ENCODE results near the gene GPC2. TPM values are rescaled to one million over a fixed set of nuclear protein-coding genes. Genes with fewer than 3 reads are reported as not detected.

The GPC2 gene
- total RNA-seq, 4 donors from 2014 or later, result 0.39 to 3.4 (median 2.0) TPM

DNA sequence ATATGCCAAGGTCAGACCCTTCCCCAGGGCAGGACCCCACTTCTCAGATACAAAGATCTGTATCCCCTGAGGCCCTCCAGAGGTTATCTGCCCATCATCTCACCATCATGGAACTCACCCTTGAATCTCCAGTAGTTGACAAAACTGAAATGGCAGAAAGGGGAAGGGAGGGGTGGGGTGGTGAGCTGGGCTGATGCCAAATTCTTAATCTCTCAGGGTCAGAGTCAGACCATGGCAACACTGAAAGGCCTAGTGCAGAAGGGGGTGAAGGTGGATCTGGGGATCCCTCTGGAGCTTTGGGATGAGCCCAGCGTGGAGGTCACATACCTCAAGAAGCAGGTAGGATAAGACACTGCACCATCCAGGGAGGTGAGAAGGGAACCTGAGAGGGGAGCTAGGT, 54.6 kb downstream of the GPC2 start:
- peaks cover 0 to 68% (median 23%) of the 10 kb centered on the region in 3 donors for H3K4me1 ChIP-seq
- TF ChIP-seq POLR2A (IDR thresholded peaks at IDR 0.05) (no peak), POLR2AphosphoS5 (IDR thresholded peaks at IDR 0.05) (no peak), EP300 (IDR thresholded peaks at IDR 0.05) (no peak)
- TF ChIP-seq, protein P1, sequence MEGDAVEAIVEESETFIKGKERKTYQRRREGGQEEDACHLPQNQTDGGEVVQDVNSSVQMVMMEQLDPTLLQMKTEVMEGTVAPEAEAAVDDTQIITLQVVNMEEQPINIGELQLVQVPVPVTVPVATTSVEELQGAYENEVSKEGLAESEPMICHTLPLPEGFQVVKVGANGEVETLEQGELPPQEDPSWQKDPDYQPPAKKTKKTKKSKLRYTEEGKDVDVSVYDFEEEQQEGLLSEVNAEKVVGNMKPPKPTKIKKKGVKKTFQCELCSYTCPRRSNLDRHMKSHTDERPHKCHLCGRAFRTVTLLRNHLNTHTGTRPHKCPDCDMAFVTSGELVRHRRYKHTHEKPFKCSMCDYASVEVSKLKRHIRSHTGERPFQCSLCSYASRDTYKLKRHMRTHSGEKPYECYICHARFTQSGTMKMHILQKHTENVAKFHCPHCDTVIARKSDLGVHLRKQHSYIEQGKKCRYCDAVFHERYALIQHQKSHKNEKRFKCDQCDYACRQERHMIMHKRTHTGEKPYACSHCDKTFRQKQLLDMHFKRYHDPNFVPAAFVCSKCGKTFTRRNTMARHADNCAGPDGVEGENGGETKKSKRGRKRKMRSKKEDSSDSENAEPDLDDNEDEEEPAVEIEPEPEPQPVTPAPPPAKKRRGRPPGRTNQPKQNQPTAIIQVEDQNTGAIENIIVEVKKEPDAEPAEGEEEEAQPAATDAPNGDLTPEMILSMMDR (IDR thresholded peaks at IDR 0.05), result no peak
- no peak overlapping the region for H3K27ac ChIP-seq
- peaks cover 0 to 27% of the 10 kb centered on the region in 2 donors for H3K36me3 ChIP-seq
- WGBS, 2 donors (ENCODE audit: low coverage in 1 of 2), result 100% methylated on average over 1 of the region's 1 CpG; no CpG with 5 or more reads in 1 of the 2 donors
- ATAC-seq, result no peak
- no peak overlapping the region for H3K4me3 ChIP-seq
- H3K9me3 ChIP-seq, result no peaks in the 10 kb centered on the region
- no peaks in the 10 kb centered on the region for H3K27me3 ChIP-seq

DNA sequence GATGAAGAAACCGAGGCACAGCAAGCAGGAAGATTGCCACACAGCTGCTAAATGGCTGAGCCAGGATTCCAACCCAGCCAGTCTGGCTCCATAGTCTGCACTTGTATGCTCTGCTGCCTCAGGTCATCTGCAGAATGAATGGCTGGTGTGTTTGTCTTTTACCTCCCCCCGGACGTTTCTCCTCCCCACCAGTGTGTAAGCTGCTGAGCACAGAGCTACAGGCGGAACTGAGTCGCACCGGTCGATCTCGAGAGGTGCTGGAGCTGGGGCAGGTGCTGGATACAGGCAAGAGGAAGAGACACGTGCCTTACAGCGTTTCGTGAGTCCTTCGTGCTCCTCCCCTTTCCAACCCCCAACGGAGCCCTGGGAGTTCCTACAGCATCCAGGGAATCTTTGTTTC, 55.1 kb downstream of the GPC2 start:
- peaks cover 0 to 27% of the 10 kb centered on the region in 2 donors for H3K36me3 ChIP-seq
- WGBS, 2 donors (ENCODE audit: low coverage in 1 of 2), result 72% methylated on average over 13 of the region's 13 CpGs; no CpG with 5 or more reads in 1 of the 2 donors
- TF ChIP-seq POLR2A (IDR thresholded peaks at IDR 0.05), result no peak
- no peak for TF ChIP-seq EP300 (IDR thresholded peaks at IDR 0.05)
- TF ChIP-seq POLR2AphosphoS5 (IDR thresholded peaks at IDR 0.05), result no peak
- TF ChIP-seq, protein P1 (IDR thresholded peaks at IDR 0.05), result no peak
- H3K9me3 ChIP-seq, result no peaks in the 10 kb centered on the region
- peaks cover 0 to 67% (median 23%) of the 10 kb centered on the region in 3 donors for H3K4me1 ChIP-seq
- no peak overlapping the region for H3K4me3 ChIP-seq
- no peaks in the 10 kb centered on the region for H3K27me3 ChIP-seq
- no peak for ATAC-seq
- no peak overlapping the region for H3K27ac ChIP-seq

DNA sequence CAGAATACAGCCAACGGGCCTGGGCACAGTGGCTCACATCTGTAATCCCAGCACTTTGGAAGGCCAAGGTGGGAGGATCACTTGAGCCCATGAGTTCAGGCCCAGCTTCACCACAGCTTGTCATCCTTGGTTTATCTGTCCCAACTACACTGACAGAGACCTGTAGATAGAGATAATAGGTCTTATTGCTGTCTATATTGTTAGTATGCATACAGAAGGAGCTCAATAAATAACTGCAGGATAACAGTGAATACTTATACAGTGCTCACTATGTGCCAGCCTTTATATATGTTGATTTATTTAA, 56.5 kb downstream of the GPC2 start:
- Histone ChIP-seq H3K4me1 (peaks cover 0 to 57% (median 16%) of the 10 kb centered on the region in 3 donors), H3K4me3 (peak overlapping the region in 1 of 2 donors; percentile 68), H3K27me3 (no peaks in the 10 kb centered on the region), H3K27ac (peak overlapping the region in 3 of 4 donors; percentile 88 to 91 (median 89)), H3K36me3 (peaks cover 0 to 29% of the 10 kb centered on the region in 2 donors), H3K9me3 (no peaks in the 10 kb centered on the region)
- no peak for TF ChIP-seq POLR2AphosphoS5 (IDR thresholded peaks at IDR 0.05)
- no peak for TF ChIP-seq POLR2A (IDR thresholded peaks at IDR 0.05)
- TF ChIP-seq EP300 (IDR thresholded peaks at IDR 0.05), result no peak
- TF ChIP-seq, protein P1 (IDR thresholded peaks at IDR 0.05), result no peak
- ATAC-seq, result no peak
- WGBS, 2 donors (ENCODE audit: low coverage in 1 of 2), result 0% methylated on average over 1 of the region's 1 CpG; no CpG with 5 or more reads in 1 of the 2 donors

- H3K27me3 ChIP-seq, result no peaks in the 10 kb centered on the region
- ATAC-seq, result peak; percentile 73
- TF ChIP-seq, protein P1 (IDR thresholded peaks at IDR 0.05), result no peak
- TF ChIP-seq POLR2AphosphoS5 (IDR thresholded peaks at IDR 0.05), result no peak
- no peak for TF ChIP-seq POLR2A (IDR thresholded peaks at IDR 0.05)
- no peak for TF ChIP-seq EP300 (IDR thresholded peaks at IDR 0.05)
- H3K36me3 ChIP-seq, result peaks cover 0 to 31% of the 10 kb centered on the region in 2 donors
- 18 to 22% methylated on average over 8 to 11 of the region's 19 CpGs for WGBS, 2 donors (ENCODE audit: low coverage in 1 of 2)
- H3K4me3 ChIP-seq, result peak overlapping the region; percentile 68 to 89
- peak overlapping the region; percentile 58 to 91 (median 88) for H3K27ac ChIP-seq
- peaks cover 0 to 52% (median 14%) of the 10 kb centered on the region in 3 donors for H3K4me1 ChIP-seq
- H3K9me3 ChIP-seq, result no peaks in the 10 kb centered on the region
Observed at GRCh38 chr7:100119970-100120732, 57.0 kb downstream of the GPC2 start.

Other genes starting within 250 kb of the GPC2 start
- under 1 TPM in 1 of 4 donors, not detected in 3; 0.62 TPM for gene GJC3, start 247.8 kb downstream of the GPC2 start, total RNA-seq
- gene AZGP1, start 201.3 kb downstream of the GPC2 start, total RNA-seq, result 100 to 1,000 TPM in 1 of 4 donors, 1 to 10 TPM in 3; 1.5 to 128 (median 4.5) TPM
- 10 to 100 TPM; 31.6 to 35.5 (median 31.7) TPM for gene ZKSCAN1, start 161.8 kb downstream of the GPC2 start, total RNA-seq
- 10 to 100 TPM; 14.0 to 21.9 (median 20.9) TPM for gene ZSCAN21, start 127.6 kb downstream of the GPC2 start, total RNA-seq
- gene ZNF3, start 95.7 kb downstream of the GPC2 start, total RNA-seq, result 10 to 100 TPM; 18.9 to 30.2 (median 20.6) TPM
- gene COPS6, start 88.4 kb downstream of the GPC2 start, total RNA-seq, result 10 to 100 TPM; 40.7 to 83.6 (median 62.9) TPM
- 10 to 100 TPM; 30.7 to 52.0 (median 45.1) TPM for gene MCM7, start 76.0 kb downstream of the GPC2 start, total RNA-seq
- gene AP4M1, start 75.7 kb downstream of the GPC2 start, total RNA-seq, result 10 to 100 TPM; 21.8 to 29.3 (median 24.7) TPM
- gene TAF6, start 58.0 kb downstream of the GPC2 start, total RNA-seq, result 100 to 1,000 TPM in 1 of 4 donors, 10 to 100 TPM in 3; 36.3 to 107 (median 68.7) TPM
- 10 to 100 TPM; 13.0 to 21.0 (median 14.8) TPM for gene CNPY4, start 57.7 kb downstream of the GPC2 start, total RNA-seq
- gene MBLAC1, start 50.4 kb downstream of the GPC2 start, total RNA-seq, result 1 to 10 TPM; 4.8 to 8.1 (median 6.6) TPM
- 100 to 1,000 TPM; 109 to 228 (median 148) TPM for gene LAMTOR4, start 28.5 kb downstream of the GPC2 start, total RNA-seq
- gene TRAPPC14, start 18.7 kb downstream of the GPC2 start, total RNA-seq, result 1 to 10 TPM; 3.0 to 7.8 (median 7.3) TPM
- gene GAL3ST4, start 8.8 kb downstream of the GPC2 start, total RNA-seq, result 1 to 10 TPM; 2.0 to 3.6 (median 2.8) TPM
- gene STAG3, start 537 bp upstream of the GPC2 start, total RNA-seq, result under 1 TPM in 1 of 4 donors, not detected in 3; 0.47 TPM
- gene PVRIG, start 42.6 kb upstream of the GPC2 start, total RNA-seq, result under 1 TPM in 1 of 4 donors, not detected in 3; 0.27 TPM
- gene SPDYE3, start 130.3 kb upstream of the GPC2 start, total RNA-seq, result not detected
- 10 to 100 TPM; 11.8 to 61.8 (median 24.2) TPM for gene PILRB, start 180.7 kb upstream of the GPC2 start, total RNA-seq
- gene PILRA, start 196.1 kb upstream of the GPC2 start, total RNA-seq, result 10 to 100 TPM in 1 of 4 donors, 1 to 10 TPM in 3; 2.5 to 10.7 (median 4.7) TPM

All from gastroesophageal sphincter (tissue), 4 donors.